ENCODE data around the gene PLCB1.

PLCB1 gene

GRCh38 chr20:8133851-8134451 is 1.9 kb downstream of the PLCB1 start:
- no peak for TF ChIP-seq CTCF (IDR thresholded peaks at IDR 0.05; ENCODE audit: low read depth, low read length, missing control alignments)
- H3K4me3 ChIP-seq (ENCODE audit: low read depth, low read length) = no peak overlapping the region
- in situ Hi-C loops (cut with HindIII; ENCODE audit: low sequenced_read_pairs) = loop anchor here (10.0 kb wide), 1 partner anchor 261 kb away; no protein-coding TSS in a partner anchor
- DNase-seq (ENCODE audit: low read depth) = no peak

GRCh38 chr20:8139899-8140298 is 7.8 kb downstream of the PLCB1 start:
- in situ Hi-C loops (cut with HindIII; ENCODE audit: low sequenced_read_pairs) = loop anchor here (10.0 kb wide), 1 partner anchor 255 kb away; no protein-coding TSS in a partner anchor
- no peak overlapping the region for H3K4me3 ChIP-seq (ENCODE audit: low read depth, low read length)
- DNase-seq (ENCODE audit: low read depth) = no peak
- TF ChIP-seq CTCF (IDR thresholded peaks at IDR 0.05; ENCODE audit: low read depth, low read length, missing control alignments) = no peak

- TF ChIP-seq CTCF (IDR thresholded peaks at IDR 0.05; ENCODE audit: low read depth, low read length, missing control alignments) = no peak
- in situ Hi-C loops (cut with HindIII; ENCODE audit: low sequenced_read_pairs) = no loop called here
- no peak overlapping the region for H3K4me3 ChIP-seq (ENCODE audit: low read depth, low read length)
- DNase-seq (ENCODE audit: low read depth) = no peak
Observed at GRCh38 chr20:8143474-8143873, 11.4 kb downstream of the PLCB1 start.

- no peak for TF ChIP-seq CTCF (IDR thresholded peaks at IDR 0.05; ENCODE audit: low read depth, low read length, missing control alignments)
- no peak overlapping the region for H3K4me3 ChIP-seq (ENCODE audit: low read depth, low read length)
- in situ Hi-C loops (cut with HindIII; ENCODE audit: low sequenced_read_pairs) = no loop called here
- peak; percentile 96 for DNase-seq (ENCODE audit: low read depth)
Observed at GRCh38 chr20:8144282-8145245, 12.5 kb downstream of the PLCB1 start.

- in situ Hi-C loops (cut with HindIII; ENCODE audit: low sequenced_read_pairs) = no loop called here
- no peak overlapping the region for H3K4me3 ChIP-seq (ENCODE audit: low read depth, low read length)
- no peak for TF ChIP-seq CTCF (IDR thresholded peaks at IDR 0.05; ENCODE audit: low read depth, low read length, missing control alignments)
- no peak for DNase-seq (ENCODE audit: low read depth)
Observed at GRCh38 chr20:8145246-8146168, 13.4 kb downstream of the PLCB1 start.

GRCh38 chr20:8147476-8147875 is 15.4 kb downstream of the PLCB1 start:
- no peak for TF ChIP-seq CTCF (IDR thresholded peaks at IDR 0.05; ENCODE audit: low read depth, low read length, missing control alignments)
- H3K4me3 ChIP-seq (ENCODE audit: low read depth, low read length) = no peak overlapping the region
- no peak for DNase-seq (ENCODE audit: low read depth)
- in situ Hi-C loops (cut with HindIII; ENCODE audit: low sequenced_read_pairs) = no loop called here
